Duodenal mucosa (tissue), 2 donors: Measurements from ENCODE around the gene TSPAN5.
"Not testable (repeated sequence)": the region's sequence is repeated elsewhere in the genome, so short reads cannot be mapped to it uniquely, and the experiment has no call there.

Experiments
- H3K27ac ChIP-seq: one replicate; pipeline ENCODE4 v1.7.0; 2013; ENCODE audit warnings: low read depth, low read length
- H3K27me3 ChIP-seq, 2 donors: one replicate each; pipeline ENCODE4 v1.7.0; 2013; ENCODE audit warnings: low read length in 2 of 2, control low read depth in 1 of 2; ENCODE audit not compliant: insufficient read depth in 2 of 2, control insufficient read depth in 1 of 2
- H3K36me3 ChIP-seq, 2 donors: one replicate each; pipeline ENCODE4 v1.7.0; 2013; ENCODE audit warnings: low read length in 2 of 2, control low read depth in 1 of 2; ENCODE audit not compliant: insufficient read depth in 2 of 2, control insufficient read depth in 1 of 2
- H3K4me1 ChIP-seq, 2 donors: one replicate each; pipeline ENCODE4 v1.7.0; 2013; ENCODE audit warnings: low read length in 2 of 2, control low read depth in 1 of 2; ENCODE audit not compliant: insufficient read depth in 2 of 2, control insufficient read depth in 1 of 2
- H3K4me3 ChIP-seq, 2 donors: one replicate each; pipeline ENCODE4 v1.7.0; 2013; ENCODE audit warnings: low read length in 2 of 2, low read depth in 1 of 2
- H3K9ac ChIP-seq, 2 donors: one replicate each; pipeline ENCODE4 v1.7.0; 2013; ENCODE audit warnings: low read length in 2 of 2, low read depth in 1 of 2
- H3K9me3 ChIP-seq, 2 donors: one replicate each; pipeline ENCODE4 v1.7.0; 2013; ENCODE audit warnings: low read length in 2 of 2, control low read depth in 1 of 2; ENCODE audit not compliant: control insufficient read depth in 1 of 2

TSPAN5 gene

DNA sequence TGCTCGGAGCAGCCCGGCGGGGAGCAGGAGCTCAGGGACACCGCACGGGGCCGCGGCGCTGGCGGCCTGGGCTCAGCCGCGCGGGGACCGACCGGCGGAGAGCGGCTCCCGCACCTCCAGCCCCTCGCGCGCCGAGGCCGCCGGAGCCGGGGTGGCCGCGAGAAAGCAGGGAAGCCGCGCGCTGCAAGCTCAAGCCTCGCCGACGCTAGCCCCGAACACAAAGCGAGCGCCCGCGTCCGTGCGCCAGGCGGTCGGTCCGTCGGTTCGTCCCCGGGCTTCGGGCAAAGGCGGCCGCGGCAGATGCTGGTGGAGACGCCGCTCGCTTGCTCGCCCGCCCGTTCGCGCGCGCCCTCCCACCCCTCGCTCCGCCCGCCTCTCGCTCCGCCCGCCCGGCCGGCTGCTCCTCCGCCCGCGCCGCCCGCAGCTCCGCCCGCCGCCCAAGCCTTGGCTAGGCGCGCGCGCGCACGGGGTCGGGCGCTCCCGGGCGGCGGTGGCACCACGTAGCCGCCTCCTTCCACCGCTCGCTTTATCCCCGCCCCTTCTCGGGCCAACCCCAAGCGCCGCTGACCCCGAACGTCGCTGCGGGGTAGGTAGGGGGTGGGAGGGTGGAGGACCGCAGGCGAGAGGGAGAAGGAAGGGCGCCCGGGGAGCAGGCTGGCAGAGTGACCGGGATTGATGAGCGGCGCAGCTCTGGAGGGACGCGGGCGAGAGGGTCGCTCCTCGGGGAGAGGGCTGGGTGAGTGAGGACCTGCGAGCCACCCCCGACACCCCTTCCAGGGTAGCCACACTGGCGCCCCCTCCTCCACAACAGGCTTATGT, at the start of gene TSPAN5:
TSS of gene TSPAN5 (minus strand) at position 325 of the 819 bp plus-strand sequence.
- H3K27ac ChIP-seq: no peak within 1 kb of the TSS

DNA sequence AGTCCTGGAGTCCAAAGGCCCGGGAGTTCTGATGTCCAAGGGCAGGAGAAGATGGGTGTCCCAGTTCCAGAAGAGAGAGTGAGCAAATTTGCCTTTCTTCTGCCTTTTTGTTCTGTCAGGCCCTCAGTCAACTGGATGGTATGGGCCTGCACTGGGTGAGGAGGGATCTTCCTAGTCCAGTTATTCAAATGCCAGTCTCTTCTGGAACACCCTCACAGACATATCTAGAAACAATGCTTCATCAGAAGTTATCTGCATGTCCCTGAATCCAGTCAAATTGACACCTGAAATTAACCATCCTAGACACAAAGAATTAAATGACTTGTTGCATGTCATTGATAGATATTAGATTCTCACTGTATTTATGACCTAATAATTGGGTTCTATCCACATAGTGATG, 48.5 kb upstream of the TSPAN5 start:
- Histone ChIP-seq H3K27me3 (no peaks in the 10 kb centered on the region), H3K27ac (no peak overlapping the region), H3K36me3 (no peaks in the 10 kb centered on the region), H3K4me1 (no peaks in the 10 kb centered on the region), H3K9me3 (no peaks in the 10 kb centered on the region), H3K4me3 (no peak overlapping the region), H3K9ac (no peak overlapping the region)

More for the DNA sequence above, at the start of gene TSPAN5:
- Histone ChIP-seq H3K4me1 (peaks cover 26 to 32% of the 10 kb centered on the region in 2 donors), H3K9me3 (no peaks in the 10 kb centered on the region), H3K4me3 (peak within 1 kb of the TSS; percentile 79 to 80), H3K9ac (peak within 1 kb of the TSS; percentile 50 to 58), H3K36me3 (no peaks in the 10 kb centered on the region), H3K27me3 (peaks cover 21 to 30% of the 10 kb centered on the region in 2 donors)

- Histone ChIP-seq H3K27ac (no peak overlapping the region), H3K4me3 (no peak overlapping the region), H3K4me1 (no peaks in the 10 kb centered on the region)
These were observed 47.9 kb upstream of the TSPAN5 start for GRCh38 chr4:98706200-98706813.

GRCh38 chr4:98705586-98705985, 47.2 kb upstream of the TSPAN5 start:
- not testable (repeated sequence) for H3K27ac ChIP-seq

More at GRCh38 chr4:98706200-98706813, 47.9 kb upstream of the TSPAN5 start:
- Histone ChIP-seq H3K36me3 (no peaks in the 10 kb centered on the region), H3K9me3 (no peaks in the 10 kb centered on the region), H3K27me3 (no peaks in the 10 kb centered on the region), H3K9ac (no peak overlapping the region)

DNA sequence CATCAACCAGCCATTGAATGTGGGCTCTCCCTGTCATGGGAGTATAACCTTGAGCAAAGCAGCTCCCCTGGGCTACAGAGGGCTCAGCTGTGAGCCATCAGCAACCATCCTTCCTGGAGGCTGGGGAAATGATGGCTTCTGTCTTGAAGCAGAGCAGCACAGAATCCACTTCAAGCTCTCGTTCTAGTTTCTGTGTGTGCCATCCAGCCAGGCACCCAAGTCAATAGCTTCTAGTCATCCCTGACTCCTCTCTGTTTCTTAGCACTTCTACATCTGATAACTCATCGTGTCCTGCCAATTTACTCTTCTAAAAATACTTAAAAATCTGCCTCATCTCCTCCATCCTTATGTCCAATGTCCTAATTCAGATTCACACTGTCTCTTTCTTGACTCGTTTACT, 42.2 kb upstream of the TSPAN5 start:
- Histone ChIP-seq H3K9ac (no peak overlapping the region), H3K27ac (no peak overlapping the region)

More at GRCh38 chr4:98705586-98705985, 47.2 kb upstream of the TSPAN5 start:
- not testable (repeated sequence) for H3K27me3 ChIP-seq, H3K9ac ChIP-seq, H3K36me3 ChIP-seq, H3K4me3 ChIP-seq, H3K4me1 ChIP-seq, H3K9me3 ChIP-seq

DNA sequence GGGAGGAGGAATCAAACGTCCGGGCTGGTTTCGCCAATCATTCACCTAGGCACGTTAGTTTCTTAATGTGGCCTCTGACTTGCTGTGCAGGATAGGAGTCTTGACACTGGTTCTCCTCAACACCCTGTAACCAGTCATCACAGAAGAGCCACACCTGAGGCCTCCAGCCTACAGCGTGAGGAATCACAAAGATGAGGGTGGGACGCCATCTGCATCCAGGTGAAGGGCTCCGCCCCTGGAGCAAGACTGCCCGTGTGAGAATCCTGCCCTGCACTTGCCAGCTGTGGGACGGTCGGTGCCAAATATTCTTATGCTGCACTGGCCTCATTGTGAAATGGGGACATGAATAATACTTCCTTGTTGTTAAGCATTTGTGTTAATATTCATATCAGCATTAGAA, 35.7 kb upstream of the TSPAN5 start:
- H3K4me1 ChIP-seq: no peaks in the 10 kb centered on the region
- no peaks in the 10 kb centered on the region for H3K36me3 ChIP-seq
- H3K4me3 ChIP-seq: no peak overlapping the region
- no peak overlapping the region for H3K9ac ChIP-seq
- no peak overlapping the region for H3K27ac ChIP-seq
- H3K27me3 ChIP-seq: no peaks in the 10 kb centered on the region
- H3K9me3 ChIP-seq: no peaks in the 10 kb centered on the region

More for the DNA sequence above, 42.2 kb upstream of the TSPAN5 start:
- H3K9me3 ChIP-seq: no peaks in the 10 kb centered on the region
- H3K27me3 ChIP-seq: no peaks in the 10 kb centered on the region
- H3K4me3 ChIP-seq: no peak overlapping the region
- H3K4me1 ChIP-seq: no peaks in the 10 kb centered on the region
- no peaks in the 10 kb centered on the region for H3K36me3 ChIP-seq

GRCh38 chr4:98692411-98692810, 34.0 kb upstream of the TSPAN5 start:
- H3K4me3 ChIP-seq: no peak overlapping the region
- H3K27me3 ChIP-seq: no peaks in the 10 kb centered on the region
- no peak overlapping the region for H3K9ac ChIP-seq
- H3K36me3 ChIP-seq: no peaks in the 10 kb centered on the region
- no peaks in the 10 kb centered on the region for H3K4me1 ChIP-seq
- no peaks in the 10 kb centered on the region for H3K9me3 ChIP-seq
- H3K27ac ChIP-seq: no peak overlapping the region

DNA sequence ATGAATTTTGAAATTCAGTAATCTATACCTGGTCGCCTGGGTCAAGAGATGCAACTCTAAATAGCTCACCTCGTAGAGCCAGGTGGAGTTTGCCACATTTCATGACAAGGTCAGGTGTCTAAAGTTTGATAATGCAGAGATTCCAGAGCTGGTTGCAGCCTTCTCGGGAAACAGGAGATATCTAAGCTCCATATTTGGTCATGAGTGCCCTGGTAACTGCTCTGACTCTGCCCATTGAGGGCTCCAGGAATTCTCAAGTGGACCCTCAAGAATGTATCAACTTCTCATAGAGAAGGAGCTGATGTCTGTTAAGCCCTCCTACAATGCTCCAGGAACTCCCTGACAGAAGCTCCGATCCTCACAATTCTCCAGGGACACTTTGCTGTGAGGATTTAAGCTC, 33.2 kb upstream of the TSPAN5 start:
- Histone ChIP-seq H3K27ac (no peak overlapping the region), H3K4me1 (no peaks in the 10 kb centered on the region), H3K36me3 (no peaks in the 10 kb centered on the region), H3K4me3 (no peak overlapping the region), H3K9ac (no peak overlapping the region), H3K27me3 (no peaks in the 10 kb centered on the region), H3K9me3 (no peaks in the 10 kb centered on the region)

DNA sequence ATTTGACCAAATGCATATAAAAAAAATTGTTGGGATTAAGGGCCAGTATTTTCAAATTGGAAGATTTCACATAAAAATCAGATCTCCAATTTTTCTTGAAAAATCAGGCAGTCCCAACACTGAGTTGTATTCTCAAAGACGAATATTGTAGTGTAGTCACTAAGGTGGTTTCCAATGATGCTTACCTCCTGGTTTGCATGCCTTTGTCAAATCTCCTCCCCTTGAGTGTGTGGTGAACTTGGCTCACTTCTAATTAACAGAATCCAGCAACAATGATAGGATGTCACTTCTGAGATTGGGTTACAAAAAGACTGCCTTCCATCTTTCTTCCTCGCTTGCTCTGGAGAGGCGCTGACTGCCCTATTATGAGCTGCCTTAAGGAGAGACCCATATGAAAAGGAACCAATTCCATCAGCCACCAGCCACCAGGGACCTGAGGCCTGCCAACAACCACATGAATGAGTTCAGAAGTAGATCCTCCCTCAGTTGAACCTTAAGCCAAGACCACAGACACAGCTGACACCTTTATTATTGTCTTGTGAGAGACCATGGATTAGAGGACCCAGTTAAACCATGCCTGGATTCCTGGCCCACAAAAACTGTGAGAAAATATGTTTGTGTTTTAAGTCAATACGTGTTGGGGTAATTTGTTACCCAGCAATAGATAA, 31.2 kb upstream of the TSPAN5 start:
- H3K36me3 ChIP-seq: no peaks in the 10 kb centered on the region
- no peaks in the 10 kb centered on the region for H3K27me3 ChIP-seq
- H3K9me3 ChIP-seq: no peaks in the 10 kb centered on the region
- no peaks in the 10 kb centered on the region for H3K4me1 ChIP-seq
- H3K9ac ChIP-seq: no peak overlapping the region
- no peak overlapping the region for H3K4me3 ChIP-seq
- no peak overlapping the region for H3K27ac ChIP-seq
